HEK293T (cell line): ENCODE results near the gene HIVEP3.

Source experiments
- BHLHE40 ChIP-seq: fragments of 450-650 bp; IDR thresholded peaks from 2 replicates; pipeline ENCODE4 v1.6.1; 2016; ENCODE audit warnings: mild to moderate bottlenecking, moderate library complexity, borderline replicate concordance
- CTBP1 ChIP-seq: fragments of 450-650 bp; IDR thresholded peaks from 2 replicates; pipeline ENCODE4 v1.6.1; 2016; ENCODE audit warnings: borderline replicate concordance
- FOXM1 ChIP-seq: fragments of 450-650 bp; IDR thresholded peaks from 2 replicates; pipeline ENCODE4 v1.6.1; 2017; ENCODE audit warnings: mild to moderate bottlenecking, borderline replicate concordance
- HDGF ChIP-seq: fragments of 450-650 bp; IDR thresholded peaks from 2 replicates; pipeline ENCODE4 v1.6.1; 2017; ENCODE audit warnings: antibody characterized with exemption, borderline replicate concordance

DNA sequence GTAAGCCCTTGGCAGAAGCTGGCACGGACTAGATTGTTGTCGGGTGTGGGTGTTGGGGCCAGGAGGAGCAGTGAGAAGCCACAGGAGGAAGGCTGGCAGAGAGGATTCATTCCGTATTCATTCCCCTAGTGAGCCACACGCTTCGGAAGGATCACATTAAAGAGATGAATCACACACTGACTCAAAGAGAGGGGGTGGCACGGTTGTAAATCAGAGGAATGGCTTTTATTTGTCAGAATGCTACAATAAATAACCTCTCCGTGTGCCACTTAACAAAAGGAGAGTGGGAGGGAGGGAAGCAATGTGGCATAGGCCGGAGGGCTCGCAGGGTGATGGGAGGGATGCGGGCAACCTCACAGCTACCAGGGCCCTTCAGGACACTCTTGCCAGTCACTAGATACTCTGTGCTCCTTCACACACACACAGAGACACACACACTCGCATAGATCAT is 135.5 kb downstream of the HIVEP3 start:
- TF ChIP-seq BHLHE40 (no peak), HDGF (no peak), CTBP1 (peak; percentile 8; the same call in 1 of the 2 replicates), FOXM1 (no peak)
